ENCODE results near the gene ZMIZ1.
A peak's percentile ranks its signal among the peaks of the same experiment; 100 is the strongest.

ZMIZ1 gene

DNA sequence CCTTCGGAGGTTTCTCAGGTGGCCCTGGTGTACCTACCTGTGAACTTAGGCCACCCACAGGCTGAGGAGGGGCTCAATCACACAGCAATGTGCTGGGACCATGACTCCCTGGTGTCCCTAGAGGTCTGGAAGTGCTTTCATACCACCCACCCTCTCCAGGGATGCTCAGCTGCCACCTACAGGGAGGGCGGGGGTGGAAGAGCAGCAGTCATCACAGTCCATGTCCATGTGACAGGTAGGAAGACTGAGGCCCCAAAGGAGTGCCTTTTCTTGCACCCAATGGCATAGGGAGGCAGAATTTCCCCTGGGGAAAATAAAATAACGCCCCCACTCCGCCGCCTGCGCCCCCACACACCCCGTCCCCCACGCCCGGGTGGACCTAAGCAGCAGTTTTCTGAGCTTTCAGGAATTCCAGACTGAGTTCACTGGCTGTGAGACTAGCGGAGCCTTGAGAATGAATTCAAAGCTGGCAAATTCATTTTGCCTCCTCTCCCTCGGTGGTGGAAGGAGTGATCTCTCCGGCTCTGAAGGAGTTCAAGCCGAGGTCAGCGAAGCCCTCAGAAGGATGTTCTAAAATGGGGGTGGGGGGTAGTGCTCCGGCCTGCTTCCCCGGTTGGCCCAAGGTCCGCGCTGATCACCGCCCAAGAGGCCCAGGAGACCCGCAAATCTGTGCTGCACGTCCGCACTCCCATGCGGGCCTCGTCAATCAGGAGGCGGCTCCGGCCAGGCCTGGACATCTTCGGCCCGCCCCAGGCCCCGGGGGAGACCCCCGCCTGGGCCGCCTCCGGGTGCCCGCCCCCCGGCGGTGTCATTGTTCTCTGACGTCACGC lies 2.1 kb upstream of the ZMIZ1 start:
- no peak for DNase-seq (ENCODE audit: low read depth in 3 of 3)

DNA sequence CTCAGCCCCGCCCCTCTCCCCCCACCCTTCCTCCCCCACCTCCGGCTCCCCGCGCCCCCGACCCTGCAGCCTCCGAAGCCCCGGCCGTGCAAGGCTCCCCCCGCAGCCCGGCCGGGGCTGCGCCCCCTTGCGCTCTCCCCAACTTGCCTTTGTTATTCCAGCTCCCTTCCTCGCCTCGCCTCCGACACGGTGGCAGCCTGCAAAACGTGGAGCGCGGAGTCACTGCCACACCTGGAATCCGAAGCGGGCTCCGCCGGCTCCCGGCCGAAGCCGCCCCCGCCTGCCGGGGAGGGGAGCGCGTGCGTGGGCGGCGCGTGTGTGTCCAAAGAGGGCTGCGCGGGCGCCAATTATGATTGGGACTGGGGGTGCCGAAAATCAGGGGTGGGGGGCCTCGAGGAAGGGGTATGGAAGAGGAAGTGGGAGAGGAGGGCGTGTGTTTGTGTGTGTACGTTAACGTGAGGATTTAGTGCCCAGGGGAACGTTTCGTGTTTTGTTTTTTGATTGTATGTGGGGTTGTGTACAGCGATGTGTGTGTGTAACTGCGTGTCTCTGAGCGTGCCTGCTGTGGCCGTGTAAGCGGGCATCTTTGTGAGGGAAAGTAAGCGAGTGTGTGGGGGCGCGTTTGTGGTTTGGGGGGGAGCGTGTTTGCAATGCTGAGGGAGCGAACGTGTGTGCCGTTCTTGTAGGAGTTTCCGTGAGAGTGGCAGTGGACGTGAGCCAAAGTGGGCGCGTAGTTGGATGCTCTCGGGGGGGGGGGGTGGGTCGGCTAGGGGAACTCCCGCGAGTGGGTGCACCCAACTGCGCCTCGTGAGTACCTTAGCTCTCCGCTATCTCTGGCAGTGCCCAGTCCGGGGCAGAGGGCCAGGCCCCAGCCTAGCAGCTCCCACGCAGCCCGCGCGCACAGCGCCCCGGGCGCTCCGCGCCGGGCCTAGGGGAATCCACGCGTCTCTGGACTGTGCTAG lies 1.2 kb upstream of the ZMIZ1 start:
- peak; percentile 52 to 71 (median 60) for DNase-seq (ENCODE audit: low read depth in 3 of 3)

DNA sequence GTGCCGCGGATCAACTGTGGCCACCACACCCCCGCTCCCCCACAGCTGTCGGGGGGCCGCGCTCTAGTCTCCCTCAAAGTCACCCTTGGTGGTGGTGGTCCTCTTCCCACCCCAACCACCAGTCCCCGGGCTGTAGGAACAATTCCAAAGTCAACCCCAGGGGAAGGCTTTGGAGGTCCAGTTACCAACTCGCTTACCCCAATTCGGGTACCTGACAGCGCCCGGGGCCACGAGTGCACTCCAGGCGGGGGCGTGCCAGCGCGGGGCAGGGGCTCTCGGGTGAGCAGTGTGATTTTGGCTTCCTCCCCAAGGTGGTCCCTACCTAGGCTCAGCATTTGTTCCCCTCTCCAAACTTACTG lies 584 bp upstream of the ZMIZ1 start:
- peak in 1 of 3 donors; percentile 32 for DNase-seq (ENCODE audit: low read depth in 3 of 3)

DNA sequence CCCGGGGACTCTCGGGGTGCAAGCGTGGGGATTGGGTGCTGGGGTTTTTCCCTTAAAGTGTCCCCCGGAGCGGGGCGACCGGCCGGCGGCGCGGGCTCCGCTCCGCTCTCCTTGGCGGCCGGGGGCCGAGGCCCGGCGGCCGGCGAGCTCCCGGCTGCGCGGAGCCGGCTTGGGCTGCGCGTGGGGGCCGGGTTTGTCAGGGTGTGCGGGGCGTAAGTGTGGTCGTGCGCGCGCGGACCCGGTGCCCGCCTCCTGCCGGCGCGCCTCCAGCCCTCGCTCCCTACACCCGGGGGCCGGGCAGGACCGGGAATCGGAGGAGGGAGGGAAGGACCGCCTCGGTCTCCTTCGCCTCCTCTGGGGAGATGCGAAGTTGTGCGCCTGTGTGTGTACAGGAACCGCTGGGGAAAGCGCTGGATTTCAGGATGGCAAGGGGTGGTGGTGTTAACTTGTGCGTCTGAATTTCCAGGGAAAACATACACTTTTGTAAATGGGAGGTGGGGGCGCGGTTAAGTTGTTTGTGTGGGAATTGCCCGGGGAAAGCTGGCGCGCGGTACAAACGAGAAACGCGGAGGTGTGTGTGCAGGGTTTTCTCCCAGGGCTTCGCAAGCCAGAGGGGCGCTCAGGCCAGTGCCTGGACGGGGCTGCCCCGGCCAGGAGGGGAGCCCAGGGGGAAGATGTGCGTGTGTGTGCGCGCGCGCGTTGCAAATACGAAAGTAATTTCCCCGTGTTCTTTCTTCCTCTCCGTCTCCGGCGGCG lies 737 bp downstream of the ZMIZ1 start:
- DNase-seq (ENCODE audit: low read depth in 3 of 3): no peak

DNA sequence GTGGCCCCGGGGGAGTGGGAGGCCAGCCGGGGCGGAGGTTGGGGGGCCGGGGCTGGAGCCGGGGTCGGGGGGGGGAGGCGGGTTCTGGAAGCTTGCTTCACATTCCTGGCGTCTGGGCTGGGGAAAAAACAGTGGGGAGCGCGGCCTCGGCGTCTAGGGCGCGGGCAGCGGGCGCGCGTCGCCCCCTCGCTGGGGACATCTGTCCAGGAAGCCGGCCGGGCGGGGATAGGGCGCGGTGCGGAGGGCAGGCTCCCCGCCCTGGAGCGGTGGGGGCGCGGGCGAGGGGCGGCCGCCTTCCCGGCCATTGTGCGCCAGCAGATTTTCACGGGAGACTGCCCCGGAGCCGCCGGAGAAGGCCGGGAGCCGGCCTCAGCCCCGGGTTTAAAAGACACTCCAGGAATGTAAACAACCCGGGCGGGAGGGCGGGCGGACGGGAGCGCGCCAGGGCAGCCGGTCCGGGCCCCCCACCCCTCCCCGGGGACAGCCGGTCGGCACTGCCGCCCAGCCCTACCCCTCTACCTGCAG lies 1.4 kb downstream of the ZMIZ1 start:
- no peak for DNase-seq (ENCODE audit: low read depth in 3 of 3)

DNA sequence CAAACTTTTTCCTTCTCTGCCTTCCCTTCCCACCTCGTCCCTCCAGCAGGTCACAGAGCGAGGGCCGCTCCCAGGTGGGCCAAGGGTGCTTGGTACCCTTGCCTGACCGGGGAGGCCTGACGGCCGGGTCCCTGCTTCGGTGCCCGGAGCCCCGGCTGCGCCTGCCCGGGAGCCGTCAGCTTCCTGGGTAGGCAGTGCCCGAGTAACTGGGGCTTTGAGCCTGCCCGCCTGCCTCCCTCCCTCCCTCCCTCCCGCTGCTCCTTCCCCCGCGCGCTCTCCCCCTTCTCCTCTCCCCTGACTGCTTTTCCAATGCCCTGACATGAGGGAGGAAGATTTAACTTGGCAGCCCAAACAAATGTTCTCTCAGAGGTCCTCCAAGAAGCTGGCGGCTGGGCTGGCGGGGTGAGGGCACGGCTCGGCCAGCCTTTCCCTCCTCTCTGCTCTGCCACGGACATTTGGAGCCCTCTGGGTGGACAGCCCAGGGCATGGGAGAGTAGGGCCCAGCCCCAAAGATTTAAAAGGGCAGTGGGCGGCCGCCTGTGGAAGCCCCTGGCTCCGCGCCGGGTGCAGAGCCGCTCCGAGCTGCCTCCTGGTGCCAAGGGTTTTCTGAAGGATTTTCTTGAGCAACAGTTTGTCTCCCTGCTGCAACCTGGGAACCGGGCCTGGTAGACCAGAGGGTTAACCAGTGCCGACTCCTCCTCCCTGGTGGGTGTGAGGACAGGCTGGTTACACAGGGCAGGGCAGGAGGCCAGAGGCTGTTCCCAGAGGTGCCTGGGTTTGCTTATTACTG lies 2.0 kb downstream of the ZMIZ1 start:
- DNase-seq (ENCODE audit: low read depth in 3 of 3): peak in 1 of 3 donors; percentile 29

DNA sequence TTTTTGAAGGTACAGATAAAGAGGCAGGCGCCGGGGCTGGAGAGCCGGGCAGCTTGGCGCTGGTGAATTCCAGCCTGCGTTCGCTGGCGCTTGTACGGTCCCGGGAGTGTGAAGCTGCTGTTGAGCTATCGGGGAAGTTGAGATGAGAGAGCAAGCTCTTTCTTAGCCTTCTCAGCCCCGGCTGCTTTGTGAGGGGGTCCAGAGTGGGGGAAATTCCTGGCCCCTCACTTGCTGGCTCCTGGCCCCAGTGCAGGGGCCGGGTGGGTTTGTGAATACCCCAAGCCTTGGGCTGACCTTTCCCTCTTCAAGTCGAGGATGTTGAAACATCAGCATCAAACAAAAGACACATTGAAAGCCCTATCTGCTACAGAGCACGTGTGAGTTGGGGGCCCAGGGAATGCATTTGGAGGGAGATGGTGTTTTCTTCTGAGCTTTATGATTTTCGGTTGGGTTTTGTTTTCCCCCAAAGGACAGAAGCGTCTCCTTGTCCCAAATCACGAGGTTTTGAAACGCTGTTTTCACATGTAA lies 2.7 kb downstream of the ZMIZ1 start:
- no peak for DNase-seq (ENCODE audit: low read depth in 3 of 3)

DNA sequence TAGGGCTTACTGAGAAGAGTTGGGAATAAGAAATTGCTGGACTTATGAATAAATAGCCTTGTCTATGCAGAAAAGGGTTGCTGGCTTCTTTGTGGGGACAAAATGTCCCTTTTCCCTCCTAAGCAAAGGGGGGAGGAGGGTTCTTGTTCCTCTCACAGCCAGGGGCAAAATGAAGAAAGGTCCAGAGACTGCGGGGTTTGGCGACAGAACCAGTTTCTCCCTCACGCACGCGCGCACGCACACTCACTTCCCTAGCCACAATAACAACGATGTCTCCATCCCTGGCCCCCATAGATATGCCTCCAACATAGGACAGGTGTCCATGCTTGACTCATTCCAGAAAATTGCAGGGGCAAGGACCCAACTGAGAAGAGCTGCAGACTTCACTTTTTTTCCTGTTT lies 3.3 kb downstream of the ZMIZ1 start:
- DNase-seq (ENCODE audit: low read depth in 3 of 3): no peak

DNA sequence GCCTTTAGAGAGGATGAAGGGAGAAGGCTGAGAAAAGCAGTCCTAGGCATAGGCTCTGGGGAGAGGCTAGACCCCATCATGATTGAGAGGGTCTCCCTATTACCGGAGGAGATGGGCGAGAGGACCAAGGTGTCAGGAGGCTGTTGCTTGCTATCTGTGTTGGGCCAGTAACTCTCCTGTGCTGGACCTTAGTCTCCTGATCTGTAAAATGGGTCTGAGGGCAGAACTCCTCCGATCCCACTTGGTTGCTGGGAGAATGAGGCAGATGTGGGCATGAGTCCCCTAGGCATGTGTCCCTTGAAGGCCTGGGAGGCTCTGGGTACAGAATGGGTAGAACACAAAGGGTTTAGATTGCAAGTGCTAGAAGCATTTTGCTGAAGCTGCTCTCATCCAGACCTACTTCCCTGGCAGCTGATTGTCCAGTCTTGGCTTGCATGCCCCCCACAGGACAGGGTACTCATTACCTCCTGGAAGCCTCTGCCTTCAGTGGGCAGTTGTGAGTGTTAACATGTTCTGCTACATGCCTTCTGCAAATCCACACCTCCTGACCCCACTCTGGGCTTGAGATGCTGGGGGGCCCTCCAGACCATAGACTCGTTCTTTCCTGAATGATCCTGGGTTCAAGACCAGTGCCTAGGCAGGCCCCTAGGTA lies 4.4 kb downstream of the ZMIZ1 start:
- no peak for DNase-seq (ENCODE audit: low read depth in 3 of 3)

DNA sequence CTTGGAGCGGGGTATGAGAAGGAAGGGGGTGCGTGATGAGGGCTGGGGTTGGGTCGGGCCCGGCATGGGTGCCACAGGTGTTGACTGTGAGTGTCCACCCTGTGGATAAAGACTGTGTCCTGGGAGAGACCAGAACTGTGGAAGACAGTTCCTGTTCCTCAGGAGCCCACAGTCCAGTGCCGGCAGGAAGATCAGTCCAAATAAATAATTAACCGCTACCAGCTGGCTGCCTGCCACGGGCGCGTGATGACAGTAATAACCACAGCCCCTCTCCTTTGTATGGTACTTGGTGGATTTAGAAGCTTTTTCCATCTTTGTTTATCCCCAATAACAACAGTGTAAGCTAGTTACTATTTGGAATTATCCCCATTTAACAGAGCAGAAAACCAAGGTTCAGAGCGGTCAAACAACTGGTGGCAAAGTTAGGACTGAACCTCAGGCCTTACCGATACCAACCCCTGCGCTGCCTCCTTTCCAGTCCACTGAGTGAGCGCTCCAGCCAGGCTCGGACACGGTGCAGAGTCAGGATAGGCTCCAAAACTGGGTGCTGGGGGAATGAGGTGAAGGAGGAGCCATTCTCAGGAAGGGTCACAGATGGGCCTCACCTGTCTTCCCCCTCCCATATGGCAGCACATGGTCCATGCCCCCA lies 5.1 kb downstream of the ZMIZ1 start:
- DNase-seq (ENCODE audit: low read depth in 3 of 3): no peak

DNA sequence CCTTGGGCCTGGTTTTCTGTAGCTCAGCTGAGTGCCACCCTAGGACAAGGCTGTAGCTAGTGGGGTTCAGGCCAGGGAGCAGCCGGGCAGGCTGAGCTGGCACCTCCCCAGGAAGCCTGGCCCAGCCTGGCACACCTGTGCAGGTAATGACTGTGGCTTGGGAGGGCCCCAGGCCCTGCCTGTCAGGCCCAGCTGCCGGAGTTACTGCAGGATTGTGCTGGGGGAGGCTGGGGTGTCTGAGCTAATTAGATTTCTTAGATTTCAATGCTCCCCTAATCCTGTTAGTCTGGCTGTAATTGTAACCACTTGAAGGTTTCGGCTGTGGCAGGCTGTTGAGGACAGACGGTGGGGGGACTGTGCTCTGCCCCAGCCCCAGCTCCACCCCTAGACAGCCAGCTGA lies 6.0 kb downstream of the ZMIZ1 start:
- DNase-seq (ENCODE audit: low read depth in 3 of 3): no peak

DNA sequence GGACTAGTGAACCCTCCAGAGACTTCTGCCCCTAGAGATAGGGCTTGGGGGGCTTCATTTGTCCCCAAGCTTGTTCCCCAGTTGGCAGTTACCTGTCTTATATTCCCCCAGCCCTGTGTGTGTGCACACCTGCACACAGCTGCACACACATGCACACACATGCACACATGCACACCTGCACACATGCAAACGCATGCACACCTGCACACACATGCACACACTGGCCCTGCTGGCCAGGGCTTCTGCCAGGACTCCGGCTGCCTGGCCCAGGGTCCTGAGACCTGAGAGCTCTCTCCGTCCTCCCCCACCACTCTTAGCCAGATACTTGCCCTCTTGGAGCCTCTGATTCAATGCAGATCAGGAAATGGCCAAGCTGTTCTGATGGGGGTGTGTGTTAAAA lies 6.7 kb downstream of the ZMIZ1 start:
- DNase-seq (ENCODE audit: low read depth in 3 of 3): no peak

DNA sequence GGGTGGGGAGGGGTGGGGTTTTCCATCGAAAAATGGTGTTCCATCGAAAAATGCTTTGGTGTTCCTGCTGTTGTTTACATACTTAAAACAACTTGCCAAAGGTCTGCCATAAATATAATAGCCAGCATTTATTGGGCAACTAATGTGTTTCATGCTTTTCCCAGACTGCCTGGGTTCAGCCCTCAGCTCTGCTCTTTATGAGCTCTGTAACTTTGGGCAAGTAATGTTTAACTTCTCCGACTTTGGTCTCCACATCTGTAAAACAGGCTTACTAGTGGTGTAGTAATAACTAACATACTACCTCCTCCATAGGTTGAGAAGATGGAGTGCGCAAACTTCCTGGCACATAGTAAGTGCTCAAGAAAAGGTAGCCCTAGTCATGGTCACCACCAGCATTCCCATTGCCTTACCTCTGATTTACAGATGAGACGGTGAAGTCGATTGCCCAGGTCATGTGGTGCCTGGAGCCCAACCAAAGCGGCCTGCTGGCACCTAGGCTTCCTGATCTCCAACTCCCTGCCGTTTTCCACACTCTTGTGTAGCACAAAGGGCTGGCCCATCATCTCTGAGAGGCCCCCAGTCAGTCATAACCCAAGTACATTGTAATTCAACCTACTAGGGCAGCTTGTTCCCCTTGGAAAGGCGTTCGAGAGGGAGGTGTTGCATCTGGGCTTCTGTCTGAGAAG lies 8.9 kb downstream of the ZMIZ1 start:
- no peak for DNase-seq (ENCODE audit: low read depth in 3 of 3)

DNA sequence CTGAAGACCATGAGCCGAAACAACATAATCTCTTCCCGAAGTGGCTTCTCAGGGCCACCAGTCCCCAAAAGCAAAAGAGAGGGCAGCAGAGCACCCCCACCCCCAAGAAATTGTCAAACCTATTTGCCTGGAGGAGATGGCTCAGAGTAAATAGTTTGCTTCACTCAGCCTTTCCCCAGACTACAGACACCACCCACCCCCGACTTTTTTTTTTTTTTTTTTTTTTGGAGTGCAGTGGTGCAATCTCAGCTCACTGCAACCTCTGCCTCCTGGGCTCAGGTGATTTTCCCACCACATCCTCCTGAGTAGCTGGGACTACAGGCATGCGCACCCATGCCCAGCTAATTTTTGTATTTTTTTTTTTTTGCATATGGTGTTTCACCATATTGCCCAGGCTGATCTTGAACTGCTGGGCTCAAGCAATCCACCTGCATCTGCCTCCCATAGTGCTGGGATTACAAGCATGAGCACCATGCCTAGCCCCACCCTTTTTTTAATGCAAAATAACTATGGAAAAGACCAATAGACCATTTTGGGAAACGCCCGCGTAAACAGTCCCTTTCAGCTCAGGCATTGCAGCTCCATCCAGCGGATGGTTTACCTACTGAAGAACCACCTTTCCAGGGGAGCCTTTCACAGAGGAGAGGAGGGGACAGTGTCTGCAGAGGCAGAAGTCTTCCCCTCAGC lies 9.7 kb downstream of the ZMIZ1 start:
- DNase-seq (ENCODE audit: low read depth in 3 of 3): no peak

DNA sequence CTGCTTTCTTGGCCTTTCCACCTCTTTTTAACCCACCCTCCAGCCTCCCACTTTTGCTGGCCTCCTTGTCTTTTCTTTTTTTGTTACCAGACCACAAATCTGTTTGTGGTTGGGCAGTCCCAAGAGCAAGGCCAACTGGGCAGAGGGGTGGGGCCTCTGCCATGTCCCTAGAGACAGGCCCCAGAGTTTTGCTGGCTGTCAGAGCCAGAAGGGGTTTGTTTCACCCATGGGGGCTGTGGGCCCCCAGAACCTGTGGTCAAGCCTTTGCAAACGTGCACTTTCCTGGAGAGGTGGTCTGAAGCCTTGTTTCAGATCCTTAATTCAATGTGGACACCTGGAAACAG lies 10.3 kb downstream of the ZMIZ1 start:
- no peak for DNase-seq (ENCODE audit: low read depth in 3 of 3)

DNA sequence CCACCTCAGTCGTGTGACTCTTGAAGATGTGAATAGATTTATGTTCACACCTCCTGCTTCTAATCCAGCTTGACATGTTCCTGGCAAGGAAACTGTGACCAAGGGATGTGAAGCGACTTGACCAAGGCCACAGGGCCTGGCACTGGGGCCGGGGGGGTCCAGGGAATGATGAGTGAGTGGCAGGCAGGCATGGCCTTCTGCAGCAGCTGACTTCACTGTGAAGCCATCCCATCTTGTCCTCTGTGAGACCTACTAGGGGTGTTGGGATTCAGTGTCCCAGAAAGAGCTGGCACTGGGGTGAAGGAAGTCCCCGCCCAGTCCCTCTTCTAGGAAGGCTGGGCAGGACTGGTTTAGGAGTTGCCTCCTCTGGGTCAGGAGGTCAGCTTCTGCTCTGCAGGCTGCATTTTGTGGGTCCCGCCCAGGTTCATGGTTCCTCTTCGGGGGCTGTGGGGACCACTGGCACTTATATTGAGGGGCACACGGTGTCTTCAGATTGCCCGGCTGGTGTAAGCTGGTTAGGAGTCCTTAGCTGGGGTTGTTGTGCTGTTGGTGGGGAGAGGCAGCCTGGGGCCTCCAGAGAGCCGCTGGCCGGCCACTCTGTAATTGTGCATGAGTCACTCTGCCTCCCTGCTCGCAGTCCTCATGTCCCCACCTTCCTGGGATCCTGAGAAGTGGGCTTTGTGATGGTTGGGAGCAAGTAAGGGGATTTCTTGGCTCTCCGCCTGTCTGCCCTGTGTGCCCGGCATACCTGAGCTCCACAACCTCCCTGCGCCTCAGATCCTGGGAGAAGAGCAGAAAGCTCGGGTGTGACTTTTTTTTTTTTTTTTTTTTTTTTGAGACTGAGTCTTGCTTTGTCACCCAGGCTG lies 11.0 kb downstream of the ZMIZ1 start:
- no peak for DNase-seq (ENCODE audit: low read depth in 3 of 3)

DNA sequence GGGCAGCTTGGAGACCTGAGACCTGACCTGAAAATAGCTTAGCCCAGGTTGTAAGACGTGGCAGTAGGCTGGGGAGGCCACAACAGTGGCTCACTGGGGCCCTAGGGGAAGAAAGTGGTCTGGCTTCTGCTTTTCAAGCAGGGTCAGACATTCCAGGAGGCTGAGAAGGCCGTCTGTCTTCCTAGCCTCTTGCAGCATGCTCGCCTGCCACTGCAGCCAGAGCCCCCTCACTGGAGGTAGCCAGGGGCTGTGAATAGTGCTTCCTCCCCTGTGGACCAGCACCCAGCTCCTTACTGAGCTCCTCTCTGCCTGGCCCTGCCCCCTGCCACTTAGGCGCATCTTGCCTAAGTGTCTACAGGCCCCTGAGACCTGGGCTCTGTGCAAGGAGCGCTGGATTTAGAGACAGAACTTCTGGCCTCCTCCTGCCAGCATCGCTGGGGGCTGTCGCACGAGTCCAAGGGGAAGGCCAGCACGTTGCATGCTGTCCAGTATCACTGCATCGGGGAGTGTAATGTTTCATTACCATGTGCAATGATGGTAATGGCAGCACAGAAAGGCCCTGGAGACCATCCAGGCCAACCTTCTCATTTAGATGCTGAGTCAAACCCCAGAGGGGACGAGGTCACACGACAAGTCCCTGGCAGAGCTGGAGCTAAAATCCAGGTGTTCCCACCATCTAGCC lies 12.7 kb downstream of the ZMIZ1 start:
- no peak for DNase-seq (ENCODE audit: low read depth in 3 of 3)

All from stimulated activated CD4-positive, alpha-beta T cell treated with anti-CD3 and anti-CD28 coated beads, TNF-alpha, amount 100 ng/mL, for 48 hours (primary cell).